HG03520 (cell line): ENCODE data around the gene TRMT10B.
"Not testable (repeated sequence)": the region's sequence is repeated elsewhere in the genome, so short reads cannot be mapped to it uniquely, and the experiment has no call there.

Experiments
- ATAC-seq: cut with Tn5 transposase; IDR thresholded peaks from one replicate; pipeline ENCODE4 v1.9.1; 2021; ENCODE audit warnings: mild to moderate bottlenecking, moderate library complexity; ENCODE audit not compliant: unreplicated experiment

Gene TRMT10B

GRCh38 chr9:37749129-37749528 lies 4.5 kb upstream of the TRMT10B start:
- ATAC-seq: no peak

GRCh38 chr9:37751186-37751585 lies 2.4 kb upstream of the TRMT10B start:
- ATAC-seq: no peak

GRCh38 chr9:37751704-37752103 lies 1.9 kb upstream of the TRMT10B start:
- ATAC-seq: not testable (repeated sequence)

DNA sequence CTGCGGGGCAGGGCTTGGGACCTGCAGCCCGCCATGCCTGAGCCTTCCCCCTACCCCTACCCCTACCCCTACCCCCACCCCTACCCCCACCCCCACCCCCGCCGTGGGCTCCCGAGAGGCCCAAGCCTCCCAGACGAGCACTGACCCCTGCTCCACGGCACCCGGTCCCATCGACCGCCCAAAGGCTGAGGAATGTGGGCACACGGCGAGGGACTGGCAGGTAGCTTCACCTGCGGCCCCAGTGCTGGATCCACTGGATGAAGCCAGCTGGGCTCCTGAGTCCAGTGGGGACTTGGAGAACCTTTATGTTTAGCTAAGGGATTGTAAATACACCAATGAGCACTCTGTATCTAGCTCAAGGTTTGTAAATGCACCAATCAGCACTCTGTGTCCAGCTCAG lies 1.5 kb upstream of the TRMT10B start:
- not testable (repeated sequence) for ATAC-seq

GRCh38 chr9:37752642-37753488 lies 740 bp upstream of the TRMT10B start:
- no peak for ATAC-seq

DNA sequence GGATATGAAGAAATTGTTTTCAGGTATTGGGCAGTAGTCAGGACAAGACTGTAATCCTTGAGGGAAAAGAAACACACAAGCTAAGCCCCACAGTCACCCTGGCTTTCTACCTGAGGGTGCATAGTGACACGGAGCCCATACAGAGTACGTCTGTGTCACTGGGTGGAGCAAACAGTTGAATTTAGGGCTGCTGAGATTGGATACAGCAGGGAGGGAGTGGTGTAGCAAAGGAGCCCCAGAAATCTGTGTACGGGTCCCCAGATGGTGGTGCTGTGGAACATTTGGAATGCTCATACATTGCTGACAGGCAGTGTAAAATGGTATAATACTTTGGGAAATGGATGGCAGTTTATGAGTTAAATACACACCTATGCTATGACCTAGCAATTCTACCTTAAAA lies 5.1 kb downstream of the TRMT10B start:
- no peak for ATAC-seq

GRCh38 chr9:37760416-37761161 lies 7.0 kb downstream of the TRMT10B start:
- ATAC-seq: no peak

GRCh38 chr9:37761511-37761910 lies 7.9 kb downstream of the TRMT10B start:
- ATAC-seq: no peak

DNA sequence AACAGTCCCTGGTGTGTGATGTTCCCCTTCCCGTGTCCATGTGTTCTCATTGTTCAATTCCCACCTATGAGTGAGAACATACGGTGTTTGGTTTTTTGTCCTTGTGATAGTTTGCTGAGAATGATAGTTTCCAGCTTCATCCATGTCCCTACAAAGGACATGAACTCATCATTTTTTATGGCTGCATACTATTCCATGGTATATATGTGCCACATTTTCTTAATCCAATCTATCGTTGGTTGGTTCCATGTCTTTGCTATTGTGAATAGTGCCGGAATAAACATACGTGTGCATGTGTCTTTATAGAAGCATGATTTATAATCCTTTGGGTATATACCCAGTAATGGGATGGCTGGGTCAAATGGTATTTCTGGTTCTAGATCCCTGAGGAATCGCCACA lies 11.7 kb downstream of the TRMT10B start:
- not testable (repeated sequence) for ATAC-seq

GRCh38 chr9:37769306-37769705 lies 15.7 kb downstream of the TRMT10B start:
- ATAC-seq: no peak

DNA sequence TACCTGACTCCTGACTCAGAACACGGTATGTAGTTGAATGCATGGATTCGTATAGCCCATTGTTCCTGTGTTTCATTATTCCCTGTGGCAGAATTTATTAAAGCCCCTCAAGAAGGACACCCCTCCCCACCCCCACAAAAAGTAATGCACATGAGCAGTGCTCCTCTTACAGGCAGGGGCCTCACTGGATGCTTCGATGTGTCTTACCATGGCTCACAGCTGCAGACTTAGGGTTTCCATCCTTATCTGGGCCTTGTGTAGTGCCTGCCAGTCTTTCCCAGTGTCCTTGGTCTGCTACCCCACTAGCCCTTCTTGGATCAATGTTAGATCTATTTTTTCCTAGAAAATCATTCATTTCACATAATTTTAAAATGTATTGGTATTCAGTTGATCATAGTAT lies 16.4 kb downstream of the TRMT10B start:
- ATAC-seq: no peak

- no peak for ATAC-seq
These were observed 21.8 kb downstream of the TRMT10B start for GRCh38 chr9:37775216-37775919.

DNA sequence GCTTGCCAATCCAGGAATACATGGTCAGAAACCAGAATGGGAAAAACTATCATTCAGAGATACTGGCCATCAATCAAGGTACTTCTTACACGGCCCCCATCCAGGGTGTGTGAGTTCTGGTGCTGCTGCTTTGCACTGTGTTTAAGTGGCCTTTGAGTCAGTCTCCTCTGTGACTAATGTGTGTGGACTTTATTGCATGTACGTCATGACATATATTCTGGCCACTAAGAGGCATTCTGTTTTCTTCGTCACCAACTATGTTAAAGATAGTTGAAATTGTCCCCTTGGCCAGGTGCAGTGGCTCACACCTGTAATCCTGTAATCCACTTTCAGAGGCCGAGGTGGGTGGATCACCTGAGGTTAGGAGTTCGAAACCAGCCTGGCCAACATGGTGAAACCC lies 22.7 kb downstream of the TRMT10B start:
- no peak for ATAC-seq

DNA sequence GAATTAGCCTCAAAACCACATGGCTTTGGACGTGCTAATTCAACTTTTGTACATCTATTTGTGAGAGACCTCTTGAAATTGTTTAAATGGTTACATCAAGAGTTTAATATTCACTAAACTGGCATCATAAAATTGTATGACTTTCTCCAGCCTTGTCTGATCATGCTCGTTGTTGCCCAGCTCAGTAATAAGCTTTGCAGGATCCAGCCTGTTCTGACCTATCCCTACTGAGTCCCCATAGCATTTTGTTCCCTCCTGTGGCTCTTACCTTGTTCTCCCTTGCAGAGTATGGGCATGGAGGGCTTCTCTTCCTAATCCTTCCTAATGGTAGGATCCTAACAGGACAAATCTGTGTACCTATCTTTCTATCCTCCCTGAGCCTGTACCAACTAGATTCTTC lies 24.9 kb downstream of the TRMT10B start:
- no peak for ATAC-seq

DNA sequence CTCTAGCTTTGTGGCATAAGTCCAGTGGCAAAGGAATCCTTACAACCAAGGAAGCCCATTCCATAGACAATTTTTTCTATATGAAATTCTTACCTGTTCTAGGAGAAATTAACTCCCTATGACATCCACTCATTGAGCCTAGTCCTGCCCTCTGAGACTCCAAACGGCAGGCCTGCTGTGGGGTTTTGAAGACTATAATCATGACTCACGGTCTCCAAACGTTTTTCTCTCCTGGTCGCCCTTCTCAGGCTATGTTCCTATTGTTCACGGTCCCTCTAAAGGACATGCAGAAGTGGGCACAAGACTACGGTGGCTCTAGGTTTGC lies 30.6 kb downstream of the TRMT10B start:
- no peak for ATAC-seq

DNA sequence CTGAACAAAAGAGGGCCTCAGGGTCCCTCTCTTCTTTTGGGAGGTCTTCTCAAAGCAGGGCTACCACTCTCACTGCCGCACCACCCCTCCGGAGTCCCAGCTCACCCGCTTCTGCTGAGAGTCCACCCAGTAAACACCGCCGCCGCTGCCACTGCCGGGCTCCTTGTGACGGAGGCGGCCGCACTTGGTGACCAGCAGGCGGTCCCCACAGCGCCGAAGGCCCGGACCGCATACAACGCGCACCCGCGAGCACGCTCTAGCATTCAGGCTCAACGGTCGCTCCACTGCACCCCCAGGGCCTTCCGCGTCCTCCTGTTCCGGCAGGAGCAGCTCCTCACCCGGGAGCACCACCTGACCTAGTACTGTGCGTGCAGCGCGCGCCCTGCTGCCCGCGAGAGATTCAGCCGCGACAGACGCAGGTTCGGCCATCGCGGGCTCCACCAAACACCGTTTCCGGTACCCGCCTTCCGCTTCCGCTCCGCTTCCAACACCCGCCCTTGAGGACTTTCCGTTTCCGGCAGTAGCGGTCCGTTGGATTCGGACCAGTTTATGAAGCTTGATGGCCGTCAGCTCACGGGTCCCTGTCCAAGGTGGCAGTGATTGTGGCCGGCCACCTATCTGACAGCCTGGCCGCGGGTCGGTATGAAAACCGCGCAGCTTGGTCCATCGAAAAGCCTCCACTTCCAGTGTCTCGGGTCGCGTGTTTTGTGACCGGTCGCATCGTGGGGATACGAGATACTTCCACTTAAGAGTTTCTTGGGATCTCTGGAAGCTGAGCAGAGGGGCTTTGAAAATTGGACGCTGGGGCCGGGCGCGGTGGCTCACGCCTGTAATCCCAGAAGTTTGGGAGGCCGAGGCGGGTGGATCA lies 31.2 kb downstream of the TRMT10B start, which contains the start of gene EXOSC3:
TSS of gene EXOSC3 (minus strand) at position 449 of the 868 bp plus-strand sequence. CDS start at position 429, 20 bp downstream.
- ATAC-seq: peak; percentile 88

DNA sequence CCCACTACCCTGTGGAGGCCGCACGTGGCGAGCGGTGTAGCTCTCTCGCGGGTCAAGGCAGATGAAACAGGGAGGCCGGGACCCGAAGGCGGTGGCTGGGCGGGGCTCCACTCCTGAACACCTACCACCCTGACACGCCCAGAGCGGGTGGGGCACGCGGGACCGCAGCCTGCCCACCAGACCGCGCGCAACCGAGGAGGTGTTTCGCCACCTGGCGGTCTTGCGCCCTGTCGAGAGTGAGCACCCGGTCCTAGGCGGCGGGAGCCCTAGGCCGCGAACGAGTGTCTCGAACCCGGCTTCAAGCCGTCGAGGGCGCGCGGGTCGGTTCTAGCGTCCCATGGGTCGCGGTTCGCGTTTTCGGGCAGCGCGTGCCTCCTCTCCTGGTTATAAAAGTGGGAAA lies 33.5 kb downstream of the TRMT10B start:
- ATAC-seq: no peak

DNA sequence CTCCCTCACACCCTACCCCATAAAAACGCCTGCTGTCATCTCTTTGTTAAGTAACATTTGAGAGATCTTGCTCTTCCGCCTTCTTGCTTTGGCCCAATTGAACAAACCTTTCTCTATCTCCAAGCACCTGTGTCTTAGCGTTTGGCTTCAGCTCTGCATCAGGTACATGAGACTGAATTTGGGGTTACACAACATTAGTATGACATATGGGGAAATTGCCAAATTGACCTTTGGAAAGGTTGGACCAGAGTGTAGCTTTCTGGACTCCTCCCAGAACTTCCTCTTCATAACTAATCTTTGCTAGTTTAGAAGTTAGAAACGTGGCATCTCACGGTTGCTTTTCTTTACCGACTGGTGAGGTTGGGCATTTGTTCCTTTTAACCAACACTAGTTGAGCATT lies 34.7 kb downstream of the TRMT10B start:
- ATAC-seq: no peak

- ATAC-seq: no peak
These were observed 36.5 kb downstream of the TRMT10B start for GRCh38 chr9:37790096-37790495.

- no peak for ATAC-seq
These were observed 38.5 kb downstream of the TRMT10B start for GRCh38 chr9:37792122-37792521.

GRCh38 chr9:37796232-37796631 lies 42.6 kb downstream of the TRMT10B start:
- ATAC-seq: no peak
